ENCODE data around the gene PCDH15. TPM values are rescaled to one million over a fixed set of nuclear protein-coding genes. Genes with fewer than 3 reads are reported as not detected.

PCDH15 gene
- total and polyA plus RNA-seq, 2 of the 8 experiments (the other 6 are each of a cell fraction or from before 2014, with no cell fraction given): 0.11 TPM; not detected in 1

DNA sequence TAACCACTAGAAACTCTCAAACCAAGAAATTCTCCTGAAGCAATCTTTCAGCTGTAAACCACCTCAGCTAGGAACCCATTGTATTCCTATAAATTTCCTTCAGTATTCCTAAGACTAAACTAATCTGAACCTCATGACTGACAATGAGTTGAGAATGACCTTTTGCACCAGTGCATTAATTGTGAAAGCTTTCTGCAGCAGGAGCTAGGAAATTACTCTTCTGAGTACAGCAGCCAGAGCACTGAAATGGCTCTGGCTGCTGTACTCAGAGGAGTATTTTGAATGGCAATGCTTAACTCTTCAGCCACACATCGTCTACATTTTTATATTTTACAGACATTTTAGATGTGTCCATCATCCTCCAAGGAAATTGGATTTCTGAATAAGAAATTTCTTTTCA, 109.7 kb downstream of the PCDH15 start (continued):
- no peak for TF ChIP-seq CEBPB (IDR thresholded peaks at IDR 0.05; ENCODE audit: low read depth, low read length)
- no peak for TF ChIP-seq BACH1 (IDR thresholded peaks at IDR 0.05; ENCODE audit: low read length)
- TF ChIP-seq POLR2A (IDR thresholded peaks at IDR 0.05; ENCODE audit: control extremely low read depth in 1 of 2, low read depth in 2 of 2, low read length in 2 of 2): no peak
- no peak for TF ChIP-seq CTBP2 (IDR thresholded peaks at IDR 0.05; ENCODE audit: borderline replicate concordance, insufficient read depth, insufficient read length, low read length)
- no peak for TF ChIP-seq BCL11A (IDR thresholded peaks at IDR 0.05; ENCODE audit: low read depth in 2 of 2, low read length in 2 of 2)
